ES-I3 (cell line): ENCODE data around the gene SPG7.
A peak's percentile ranks its signal among the peaks of the same experiment; 100 is the strongest.
"Not testable (repeated sequence)": the region's sequence is repeated elsewhere in the genome, so short reads cannot be mapped to it uniquely, and the experiment has no call there.

Source experiments
- H3K36me3 ChIP-seq: 2 replicates; pipeline ENCODE4 v1.6.1; 2013; ENCODE audit warnings: mild to moderate bottlenecking, low read length, control low read depth, moderate library complexity; ENCODE audit not compliant: insufficient read depth
- H3K4me1 ChIP-seq: 2 replicates; pipeline ENCODE4 v1.6.1; 2013; ENCODE audit warnings: mild to moderate bottlenecking, control low read depth, low read length; ENCODE audit not compliant: insufficient read depth
- H3K9ac ChIP-seq: 2 replicates; pipeline ENCODE4 v1.6.1; 2013; ENCODE audit warnings: low read depth, mild to moderate bottlenecking, low read length, moderate library complexity
- H3K9me3 ChIP-seq: 2 replicates; pipeline ENCODE4 v1.6.1; 2013; ENCODE audit warnings: mild to moderate bottlenecking, low read length, moderate library complexity; ENCODE audit not compliant: control insufficient read depth, insufficient read depth

SPG7 gene

GRCh38 chr16:89564476-89565255 is 56.5 kb downstream of the SPG7 start:
- peak overlapping the region; percentile 50; the same call in 1 of the 2 replicates for H3K9ac ChIP-seq

GRCh38 chr16:89565256-89565505 is 57.0 kb downstream of the SPG7 start:
- Histone ChIP-seq H3K9ac (peak overlapping the region; percentile 50), H3K9me3 (no peaks in the 10 kb centered on the region), H3K4me1 (peaks cover 15% of the 10 kb centered on the region; the same call in 1 of the 2 replicates), H3K36me3 (peaks cover 26% of the 10 kb centered on the region)

More at GRCh38 chr16:89564476-89565255, 56.5 kb downstream of the SPG7 start:
- Histone ChIP-seq H3K4me1 (peaks cover 15% of the 10 kb centered on the region; the same call in 1 of the 2 replicates), H3K36me3 (peaks cover 26% of the 10 kb centered on the region), H3K9me3 (no peaks in the 10 kb centered on the region)

- H3K9ac ChIP-seq, result peak overlapping the region; percentile 50
- peaks cover 15% of the 10 kb centered on the region; the same call in 1 of the 2 replicates for H3K4me1 ChIP-seq
- no peaks in the 10 kb centered on the region for H3K9me3 ChIP-seq
- H3K36me3 ChIP-seq, result peaks cover 26% of the 10 kb centered on the region
Measured at GRCh38 chr16:89565506-89566372, 57.5 kb downstream of the SPG7 start.

- peaks cover 7% of the 10 kb centered on the region; the same call in 1 of the 2 replicates for H3K4me1 ChIP-seq
- H3K36me3 ChIP-seq, result peaks cover 8% of the 10 kb centered on the region
- H3K9ac ChIP-seq, result no peak overlapping the region
- H3K9me3 ChIP-seq, result no peaks in the 10 kb centered on the region
Measured at GRCh38 chr16:89567656-89568594, 59.7 kb downstream of the SPG7 start.

- peaks cover 10% of the 10 kb centered on the region; the same call in 1 of the 2 replicates for H3K4me1 ChIP-seq
- no peak overlapping the region for H3K9ac ChIP-seq
- no peaks in the 10 kb centered on the region for H3K9me3 ChIP-seq
- no peaks in the 10 kb centered on the region for H3K36me3 ChIP-seq
Measured at GRCh38 chr16:89569506-89570341, 61.5 kb downstream of the SPG7 start.

GRCh38 chr16:89570342-89570923 is 62.2 kb downstream of the SPG7 start:
- Histone ChIP-seq H3K9ac (no peak overlapping the region), H3K36me3 (no peaks in the 10 kb centered on the region), H3K4me1 (peaks cover 10% of the 10 kb centered on the region; the same call in 1 of the 2 replicates), H3K9me3 (no peaks in the 10 kb centered on the region)

- H3K4me1 ChIP-seq, H3K36me3 ChIP-seq, H3K9me3 ChIP-seq, H3K9ac ChIP-seq: not testable (repeated sequence)
Measured at GRCh38 chr16:89570983-89571598, 62.9 kb downstream of the SPG7 start.

- Histone ChIP-seq H3K9ac (no peak overlapping the region), H3K4me1 (peaks cover 10% of the 10 kb centered on the region; the same call in 1 of the 2 replicates), H3K9me3 (no peaks in the 10 kb centered on the region), H3K36me3 (no peaks in the 10 kb centered on the region)
Measured at GRCh38 chr16:89571636-89572035, 63.4 kb downstream of the SPG7 start.

- no peak overlapping the region for H3K9ac ChIP-seq
- H3K9me3 ChIP-seq, result no peaks in the 10 kb centered on the region
- H3K36me3 ChIP-seq, result no peaks in the 10 kb centered on the region
- H3K4me1 ChIP-seq, result peaks cover 10% of the 10 kb centered on the region; the same call in 1 of the 2 replicates
Measured at GRCh38 chr16:89572073-89572484, 63.9 kb downstream of the SPG7 start.

GRCh38 chr16:89572485-89573205 is 64.4 kb downstream of the SPG7 start:
- peaks cover 10% of the 10 kb centered on the region; the same call in 1 of the 2 replicates for H3K4me1 ChIP-seq
- H3K9ac ChIP-seq, result no peak overlapping the region
- H3K36me3 ChIP-seq, result no peaks in the 10 kb centered on the region
- H3K9me3 ChIP-seq, result no peaks in the 10 kb centered on the region

GRCh38 chr16:89573826-89574680 is 65.8 kb downstream of the SPG7 start:
- Histone ChIP-seq H3K9ac (peak overlapping the region; percentile 68), H3K36me3 (0 out of 2 replicates have a peak, but pooled peaks cover under 1% of the 10 kb centered on the region), H3K9me3 (no peaks in the 10 kb centered on the region), H3K4me1 (peaks cover 10% of the 10 kb centered on the region; the same call in 1 of the 2 replicates)
